HG03103 (cell line): ENCODE data around the gene TAF3.

Experiments used
- ATAC-seq: cut with Tn5 transposase; IDR thresholded peaks from one replicate; pipeline ENCODE4 v1.9.1; 2021; ENCODE audit warnings: low read depth; ENCODE audit not compliant: unreplicated experiment

The TAF3 gene

DNA sequence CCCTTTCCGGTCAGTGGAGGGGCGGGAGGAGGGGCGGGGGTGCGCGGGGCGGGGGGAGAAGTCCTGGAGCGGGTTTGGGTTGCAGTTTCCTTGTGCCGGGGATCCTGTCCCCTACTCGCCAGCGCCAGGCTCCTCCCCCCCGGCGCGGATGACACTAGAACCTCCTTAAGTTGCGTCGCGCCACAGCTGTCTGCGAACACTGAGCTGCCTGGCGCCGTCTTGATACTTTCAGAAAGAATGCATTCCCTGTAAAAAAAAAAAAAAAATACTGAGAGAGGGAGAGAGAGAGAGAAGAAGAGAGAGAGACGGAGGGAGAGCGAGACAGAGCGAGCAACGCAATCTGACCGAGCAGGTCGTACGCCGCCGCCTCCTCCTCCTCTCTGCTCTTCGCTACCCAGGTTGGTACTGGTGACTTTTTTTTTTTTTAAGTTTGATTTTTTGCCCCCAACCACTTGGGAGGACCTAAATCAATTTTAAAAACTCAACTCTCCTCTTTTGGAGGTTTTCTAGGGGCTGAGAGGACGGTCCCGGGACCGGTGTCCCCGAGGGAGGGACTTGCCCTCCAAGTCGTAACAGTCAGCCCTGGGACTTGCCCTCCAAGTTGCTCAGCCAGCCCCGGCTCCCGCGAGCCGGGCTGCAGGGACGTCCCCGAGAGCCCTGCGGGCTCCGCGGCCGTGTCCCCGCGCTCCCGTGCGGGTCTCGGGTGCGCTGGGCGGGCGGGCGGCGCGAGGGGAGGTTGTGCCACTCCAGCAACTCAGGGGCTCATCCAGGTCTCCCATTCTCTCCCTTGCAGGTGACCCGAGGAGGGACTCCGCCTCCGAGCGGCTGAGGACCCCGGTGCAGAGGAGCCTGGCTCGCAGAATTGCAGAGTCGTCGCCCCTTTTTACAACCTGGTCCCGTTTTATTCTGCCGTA is 236.4 kb downstream of the TAF3 start, which contains the start of gene GATA3:
Gene GATA3 (plus strand): TSS at position 195 of the 914 bp plus-strand sequence. CDS start 968 bp downstream, outside the sequence.
- ATAC-seq: peak; percentile 32

DNA sequence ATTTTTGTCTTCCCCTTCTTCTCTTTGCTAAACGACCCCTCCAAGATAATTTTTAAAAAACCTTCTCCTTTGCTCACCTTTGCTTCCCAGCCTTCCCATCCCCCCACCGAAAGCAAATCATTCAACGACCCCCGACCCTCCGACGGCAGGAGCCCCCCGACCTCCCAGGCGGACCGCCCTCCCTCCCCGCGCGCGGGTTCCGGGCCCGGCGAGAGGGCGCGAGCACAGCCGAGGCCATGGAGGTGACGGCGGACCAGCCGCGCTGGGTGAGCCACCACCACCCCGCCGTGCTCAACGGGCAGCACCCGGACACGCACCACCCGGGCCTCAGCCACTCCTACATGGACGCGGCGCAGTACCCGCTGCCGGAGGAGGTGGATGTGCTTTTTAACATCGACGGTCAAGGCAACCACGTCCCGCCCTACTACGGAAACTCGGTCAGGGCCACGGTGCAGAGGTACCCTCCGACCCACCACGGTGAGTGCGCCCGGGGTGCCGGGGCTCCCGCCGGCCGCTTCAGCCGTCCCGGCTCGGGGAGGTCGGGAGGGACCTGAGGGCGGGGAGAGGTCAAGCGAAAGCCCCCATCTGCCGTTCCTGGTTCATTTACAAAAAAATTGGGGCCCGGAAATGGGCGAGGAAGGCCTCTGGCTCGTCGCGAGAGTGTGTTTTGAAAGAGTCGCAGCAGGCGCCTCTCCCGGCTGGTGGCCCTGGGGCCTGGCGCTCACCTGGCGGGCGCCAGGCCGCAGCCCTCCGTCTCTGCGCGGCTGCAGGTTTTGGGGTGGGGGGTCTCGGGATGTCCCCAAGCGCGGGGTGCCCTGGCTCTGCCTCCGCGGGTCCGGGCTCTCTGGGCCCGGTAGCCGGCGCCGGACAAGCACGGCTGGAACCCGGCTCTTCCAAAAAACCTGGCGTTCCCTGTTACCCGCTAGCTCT is 237.4 kb downstream of the TAF3 start:
- ATAC-seq: no peak

DNA sequence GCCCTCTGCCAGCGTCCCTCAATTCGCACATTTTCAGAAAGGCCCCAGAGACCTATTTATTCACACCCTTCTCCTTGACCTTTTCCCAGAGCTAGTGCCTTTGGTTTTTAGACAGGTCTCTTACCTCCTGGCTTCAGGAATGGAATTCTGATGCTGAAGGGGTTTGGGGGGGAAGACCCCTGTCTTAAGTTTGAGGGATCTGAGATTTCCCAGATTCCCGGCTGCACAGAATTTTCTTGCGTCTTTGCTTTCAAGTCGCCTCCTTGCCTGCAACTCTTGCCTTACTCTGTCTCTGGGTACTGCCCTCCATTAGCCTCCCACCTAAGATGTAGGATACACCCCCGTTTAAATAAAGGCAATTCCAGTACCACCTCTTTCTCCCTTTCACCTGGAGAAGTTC is 238.1 kb downstream of the TAF3 start:
- ATAC-seq: no peak

DNA sequence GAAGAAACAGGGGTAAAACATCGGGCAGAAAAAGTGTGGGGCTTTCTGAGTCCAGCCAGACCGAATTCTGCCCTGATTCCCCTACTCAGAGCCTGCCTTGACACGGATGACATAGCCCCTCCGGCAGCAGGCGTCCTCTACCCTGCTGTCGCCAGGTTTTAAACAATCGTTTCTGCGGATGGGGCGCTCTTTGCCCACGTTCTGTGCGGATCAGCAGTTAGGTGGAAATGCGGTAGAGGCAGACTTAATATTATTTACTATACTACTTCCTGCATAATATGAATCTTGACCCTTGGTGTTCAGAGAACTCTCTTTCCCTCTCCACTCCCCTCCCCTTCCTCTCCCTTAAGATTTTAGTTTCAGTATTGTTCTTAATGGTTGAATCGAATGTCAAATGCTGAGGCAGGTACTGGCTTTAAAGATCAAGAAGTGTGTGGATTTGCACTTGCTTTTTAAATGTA is 238.6 kb downstream of the TAF3 start:
- peak; percentile 32 for ATAC-seq

DNA sequence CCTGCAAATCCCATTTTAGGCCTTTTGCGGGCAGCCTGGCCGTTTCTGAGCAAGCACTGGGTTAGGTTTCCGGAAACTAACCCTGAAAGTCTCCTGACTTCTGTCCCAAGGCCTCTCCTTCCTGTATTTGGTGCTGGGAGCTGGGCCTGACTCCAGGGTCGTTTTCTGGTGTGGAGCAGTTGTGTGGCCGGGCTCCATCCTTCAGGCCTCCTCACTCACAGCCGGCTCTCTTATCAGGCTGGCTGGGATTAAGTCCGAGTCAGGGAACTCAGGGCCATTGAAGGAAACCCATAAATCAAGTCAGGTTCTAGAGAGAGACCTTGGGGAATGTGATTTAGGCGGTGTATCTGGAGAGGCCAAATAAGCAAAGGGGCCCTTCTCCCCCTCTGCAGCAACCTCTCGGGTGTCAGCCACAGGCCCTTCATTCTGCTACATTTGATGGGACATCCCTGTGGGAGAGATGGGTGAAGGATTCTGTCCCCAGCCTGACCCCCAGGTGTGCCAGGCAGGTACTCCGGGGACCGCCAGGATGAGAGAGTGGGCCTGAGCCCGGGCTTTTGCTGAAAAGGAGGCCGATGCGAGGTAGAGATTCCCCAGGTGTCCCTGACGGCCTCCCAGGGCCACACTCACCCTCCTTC is 239.4 kb downstream of the TAF3 start:
- ATAC-seq: no peak

DNA sequence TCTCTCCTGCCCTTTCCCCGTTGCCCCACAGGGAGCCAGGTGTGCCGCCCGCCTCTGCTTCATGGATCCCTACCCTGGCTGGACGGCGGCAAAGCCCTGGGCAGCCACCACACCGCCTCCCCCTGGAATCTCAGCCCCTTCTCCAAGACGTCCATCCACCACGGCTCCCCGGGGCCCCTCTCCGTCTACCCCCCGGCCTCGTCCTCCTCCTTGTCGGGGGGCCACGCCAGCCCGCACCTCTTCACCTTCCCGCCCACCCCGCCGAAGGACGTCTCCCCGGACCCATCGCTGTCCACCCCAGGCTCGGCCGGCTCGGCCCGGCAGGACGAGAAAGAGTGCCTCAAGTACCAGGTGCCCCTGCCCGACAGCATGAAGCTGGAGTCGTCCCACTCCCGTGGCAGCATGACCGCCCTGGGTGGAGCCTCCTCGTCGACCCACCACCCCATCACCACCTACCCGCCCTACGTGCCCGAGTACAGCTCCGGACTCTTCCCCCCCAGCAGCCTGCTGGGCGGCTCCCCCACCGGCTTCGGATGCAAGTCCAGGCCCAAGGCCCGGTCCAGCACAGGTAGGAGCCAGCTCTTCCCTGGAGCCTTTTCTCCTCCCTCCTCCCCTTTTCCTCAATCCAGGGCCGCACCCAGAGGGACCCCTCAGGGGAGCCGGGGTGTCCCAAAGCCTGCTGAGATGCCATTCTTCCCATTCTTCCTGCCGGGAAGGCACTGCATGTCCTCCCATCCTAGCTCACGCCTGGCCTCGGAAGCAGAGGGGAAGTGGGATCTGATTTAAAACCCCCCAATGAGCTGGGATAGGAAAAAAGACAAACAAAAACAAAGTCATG is 240.2 kb downstream of the TAF3 start:
- no peak for ATAC-seq

DNA sequence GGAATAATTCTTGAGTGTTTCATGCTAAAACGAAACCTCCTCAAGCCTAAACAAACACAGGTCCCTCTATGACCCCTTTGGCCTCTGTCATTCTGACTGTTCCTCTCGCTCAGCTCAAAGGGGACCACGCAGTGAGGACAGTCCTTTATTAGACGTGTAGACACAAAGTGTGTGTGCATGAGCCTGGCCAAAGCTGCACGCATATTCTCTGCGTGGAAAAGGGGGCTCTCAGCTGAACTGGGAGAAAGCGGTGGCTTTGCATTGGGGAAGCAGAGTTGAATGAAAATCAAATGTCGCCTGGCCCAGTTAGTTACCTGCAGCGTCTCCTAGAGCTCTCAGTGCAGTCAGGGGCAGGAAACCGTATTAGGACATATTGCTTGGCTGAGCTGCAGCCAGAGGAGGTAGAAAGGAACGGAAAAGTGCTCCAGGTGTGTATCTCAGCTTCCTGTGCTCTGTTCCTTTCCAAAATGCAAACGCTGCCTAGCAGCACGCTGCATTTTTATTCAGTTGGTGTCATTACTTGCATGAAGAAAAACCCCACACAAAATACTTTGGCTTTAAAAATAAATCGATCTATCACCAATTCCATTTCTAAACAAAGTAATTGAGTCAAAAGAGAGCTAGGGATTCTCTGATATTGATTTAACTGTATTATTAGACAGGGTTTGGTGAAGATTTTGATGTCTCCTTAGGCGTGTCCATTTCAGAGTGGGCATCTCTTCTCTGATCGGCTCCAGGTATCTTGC is 241.1 kb downstream of the TAF3 start:
- ATAC-seq: no peak

DNA sequence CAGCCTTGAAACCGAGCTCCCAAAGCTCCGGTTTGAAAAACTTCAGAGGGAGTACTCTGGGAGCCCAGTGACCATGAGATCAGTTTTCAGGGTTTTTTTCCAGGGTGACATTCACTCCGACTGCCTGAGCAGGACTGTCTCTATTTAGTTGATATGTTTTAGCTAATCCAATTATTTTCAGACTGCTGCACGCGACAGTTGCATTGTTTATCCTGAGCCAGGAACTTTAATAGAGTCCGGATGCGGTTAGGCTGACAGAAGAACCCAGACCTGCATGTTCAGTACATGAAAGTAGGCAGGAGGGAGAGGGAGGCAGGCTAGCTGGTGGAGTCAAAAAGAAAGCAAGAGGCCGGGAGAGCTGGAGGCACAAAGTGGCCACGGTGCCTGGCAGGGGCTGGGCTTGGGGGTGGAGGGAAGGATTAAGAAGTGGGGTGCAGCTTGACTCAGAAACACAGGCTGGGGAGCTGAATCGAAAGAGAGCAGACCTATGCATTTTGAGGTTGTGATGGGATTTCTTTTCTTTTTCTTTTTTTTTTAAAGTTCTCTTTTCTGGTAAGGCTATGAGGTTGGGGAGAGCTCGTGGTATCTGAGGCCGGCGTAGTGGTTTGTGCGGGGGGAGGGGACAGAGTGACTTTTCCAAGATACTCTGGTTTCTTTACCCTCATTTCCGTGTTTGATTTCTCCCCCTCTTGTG is 241.9 kb downstream of the TAF3 start:
- ATAC-seq: peak; percentile 48

DNA sequence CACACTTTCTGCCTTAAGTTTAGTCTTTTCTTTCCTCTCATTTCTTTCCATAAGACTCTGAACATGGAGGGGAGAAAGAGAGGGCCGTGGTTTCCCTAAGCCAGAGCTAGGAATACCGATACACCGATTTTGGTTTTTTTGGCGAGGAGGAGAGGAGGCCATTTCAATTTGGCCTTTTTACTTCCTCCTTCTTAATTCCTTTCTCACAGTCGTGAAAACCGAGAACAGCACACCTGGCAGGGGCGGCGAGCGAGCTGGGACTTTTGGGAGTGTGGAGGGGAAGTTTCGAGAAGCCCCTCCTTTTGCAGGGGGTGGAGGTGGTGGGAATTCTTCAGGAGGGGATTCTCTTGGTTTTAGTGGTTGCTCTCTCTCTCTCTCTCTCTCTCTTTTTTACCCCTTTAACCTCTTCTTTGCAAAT is 242.4 kb downstream of the TAF3 start:
- no peak for ATAC-seq

DNA sequence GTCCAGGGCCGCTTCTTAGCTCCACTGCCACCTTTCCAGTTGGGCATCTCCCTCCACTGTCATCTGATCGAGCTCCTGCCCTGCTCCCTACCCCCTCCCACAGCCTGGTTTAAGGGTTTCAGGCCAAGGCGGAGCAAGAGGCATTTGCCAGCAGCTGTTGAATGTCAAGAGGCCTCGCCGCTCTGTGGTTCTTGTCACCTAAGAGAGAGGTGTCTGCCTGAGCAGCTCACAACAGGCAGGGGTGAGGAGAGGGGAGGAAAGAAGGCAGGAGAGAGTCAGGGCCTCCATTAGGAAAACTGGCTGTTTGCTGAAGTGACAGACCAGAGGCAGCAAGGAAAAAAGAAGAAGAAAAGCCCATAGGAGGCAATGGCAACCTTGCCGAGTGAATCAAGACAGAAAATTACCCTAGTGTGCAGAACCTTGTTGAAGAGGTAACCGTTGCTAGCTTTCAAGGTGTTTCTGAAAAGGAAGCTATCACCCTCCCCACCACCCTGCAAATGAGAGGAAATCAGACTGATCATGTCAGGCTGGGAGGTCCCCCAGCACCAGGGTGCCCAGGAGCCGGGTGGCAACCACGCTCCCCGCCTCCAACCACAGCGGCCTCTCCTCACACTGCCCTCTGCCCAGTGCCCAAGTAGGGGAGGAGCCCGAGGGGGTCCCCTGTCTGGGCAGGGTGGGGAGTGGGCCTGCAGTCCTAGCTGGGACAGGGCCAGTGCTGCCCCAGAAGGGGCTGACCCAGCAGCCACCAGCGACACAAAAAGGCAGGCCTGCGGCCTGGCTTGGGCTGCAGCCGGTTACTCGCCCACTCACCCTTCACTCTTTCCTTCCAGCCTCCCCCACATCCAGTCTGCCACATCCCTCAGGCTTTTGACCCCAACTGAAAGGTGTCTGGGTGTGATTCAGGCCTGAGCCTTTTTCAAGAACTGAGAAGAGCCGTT is 243.2 kb downstream of the TAF3 start:
- ATAC-seq: no peak

DNA sequence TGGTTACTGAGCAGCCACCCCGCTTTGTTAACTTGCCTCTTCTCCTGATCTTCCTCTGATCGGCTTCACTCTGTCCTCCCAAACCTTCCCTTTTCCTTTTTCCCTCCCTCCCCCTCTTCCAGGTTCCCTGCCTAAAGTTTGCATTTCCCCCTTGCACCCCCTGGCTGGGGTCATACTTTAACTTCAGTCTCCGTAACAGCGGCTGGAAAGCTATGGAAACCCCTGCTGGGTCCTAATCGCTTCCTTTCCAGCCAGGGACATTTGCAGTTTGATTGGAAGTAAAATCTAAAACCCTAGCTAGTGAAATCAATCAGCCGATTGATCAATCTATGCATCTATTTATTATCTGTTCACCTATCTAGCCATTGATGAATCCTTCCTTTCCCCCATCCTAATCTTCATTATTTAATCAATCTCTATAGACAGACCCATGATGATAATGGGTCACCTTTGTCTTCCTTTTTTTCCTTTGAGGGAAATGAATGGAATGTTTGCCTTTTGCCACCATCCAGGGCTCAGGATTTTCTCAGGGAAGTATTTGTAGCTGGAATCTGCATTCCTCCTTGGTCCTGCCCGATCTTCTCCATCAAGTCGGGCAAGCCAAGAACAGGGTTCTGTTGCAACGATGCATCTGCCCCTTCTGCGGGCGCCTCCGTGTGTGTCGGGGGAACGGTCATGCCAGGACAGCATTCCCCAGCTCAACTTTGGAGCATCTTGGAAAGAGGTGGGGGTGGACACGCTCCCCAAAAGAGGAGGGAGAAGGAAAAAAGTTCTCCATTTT is 245.0 kb downstream of the TAF3 start:
- ATAC-seq: no peak

DNA sequence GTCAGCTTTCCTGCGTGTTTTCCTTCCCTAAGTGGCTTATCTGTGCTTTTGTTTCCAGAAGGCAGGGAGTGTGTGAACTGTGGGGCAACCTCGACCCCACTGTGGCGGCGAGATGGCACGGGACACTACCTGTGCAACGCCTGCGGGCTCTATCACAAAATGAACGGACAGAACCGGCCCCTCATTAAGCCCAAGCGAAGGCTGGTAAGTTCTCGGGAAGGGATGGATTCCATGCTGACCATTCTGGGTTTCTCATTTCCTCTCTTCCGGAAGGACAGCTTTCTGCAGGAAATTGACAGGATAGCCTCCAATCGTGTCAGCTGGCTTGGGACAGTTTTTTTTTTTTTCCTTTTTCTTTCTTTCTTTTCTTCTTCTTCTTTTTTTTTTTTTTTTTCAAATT is 245.6 kb downstream of the TAF3 start:
- no peak for ATAC-seq

DNA sequence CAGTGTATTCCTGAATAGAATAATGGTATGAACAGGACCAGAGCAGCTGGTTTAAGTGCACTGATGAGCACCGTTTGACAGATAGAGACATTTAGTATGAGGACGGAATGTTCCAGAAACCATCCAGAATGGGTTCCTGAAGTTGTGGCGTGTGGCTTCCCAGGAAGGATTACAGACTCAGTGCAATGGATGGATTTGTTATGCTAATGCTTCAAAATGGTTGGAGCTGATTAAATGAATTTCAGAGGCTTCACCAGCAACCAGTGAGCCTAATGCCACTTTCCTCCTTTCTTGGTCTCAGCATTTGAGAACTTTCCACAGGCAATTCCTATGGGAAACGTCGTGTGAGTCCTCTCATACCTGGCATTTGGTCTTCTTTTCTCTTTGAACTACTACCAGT is 246.1 kb downstream of the TAF3 start:
- no peak for ATAC-seq

DNA sequence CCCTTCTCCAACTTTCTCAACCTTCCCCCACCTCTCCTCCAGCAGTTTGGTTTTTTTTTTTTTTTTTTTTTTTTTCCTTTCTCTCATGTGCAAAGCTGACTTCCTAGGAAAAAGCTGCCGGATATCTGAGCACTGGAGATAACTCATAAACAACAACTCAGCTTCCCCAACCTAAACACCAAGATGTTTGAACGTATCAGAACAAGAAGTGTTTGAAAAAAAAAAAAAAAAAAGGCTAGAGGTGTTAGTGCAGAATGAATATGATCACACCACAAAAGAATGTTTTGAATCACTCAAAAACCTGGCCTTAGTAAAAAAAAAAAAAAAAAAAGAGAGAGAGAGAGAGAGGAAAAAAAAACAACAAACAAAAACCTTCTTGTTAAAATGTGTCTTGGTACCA is 247.3 kb downstream of the TAF3 start:
- ATAC-seq: no peak

DNA sequence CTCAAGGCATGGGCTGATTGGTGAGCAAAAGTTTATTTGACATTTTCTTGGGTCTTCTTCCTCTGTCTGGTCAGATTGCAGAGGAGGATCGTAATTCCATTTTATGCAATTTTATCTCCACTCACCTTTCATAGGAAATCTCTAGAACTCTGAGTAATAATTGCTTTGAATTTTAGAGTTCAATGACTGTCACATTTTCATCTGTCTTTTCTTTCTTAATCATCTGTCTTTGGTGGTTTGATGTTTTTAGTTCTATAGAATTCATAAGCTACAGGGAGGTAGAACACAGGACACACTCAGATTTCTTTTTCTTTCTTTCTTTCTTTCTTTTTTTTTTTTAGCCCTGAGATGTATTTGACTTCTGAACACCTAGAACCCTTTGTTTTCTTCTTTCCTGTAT is 247.8 kb downstream of the TAF3 start:
- ATAC-seq: no peak
